Effector memory CD8-positive, alpha-beta T cell (primary cell): ENCODE data around the gene SLC19A1.

ENCODE experiments used
- ATAC-seq: fragments of 150-1000 bp; cut with Tn5 transposase; replicated peaks from 2 replicates; pipeline ENCODE4 v1.10.0; 2021; ENCODE audit warnings: mild to moderate bottlenecking, moderate library complexity
- DNase-seq, 3 experiments: peaks; one replicate each; pipeline ENCODE4 v3.0.0; 2021
- H3K27ac Mint-ChIP-seq, 2 donors: one replicate each; pipeline ENCODE4 v1.8.0; 2022; ENCODE audit warnings: mild to moderate bottlenecking in 2 of 2, mixed read lengths in 2 of 2, moderate library complexity in 2 of 2
- H3K27me3 Mint-ChIP-seq, 2 donors: one replicate each; pipeline ENCODE4 v1.8.0; 2022; ENCODE audit warnings: mixed read lengths in 2 of 2
- H3K36me3 Mint-ChIP-seq: one replicate; pipeline ENCODE4 v1.8.0; 2022; ENCODE audit warnings: mild to moderate bottlenecking, moderate library complexity, mixed read lengths; ENCODE audit not compliant: insufficient read depth
- H3K4me1 Mint-ChIP-seq, 2 donors: one replicate each; pipeline ENCODE4 v1.8.0; 2022; ENCODE audit warnings: low read depth in 2 of 2, mixed read lengths in 2 of 2
- H3K4me3 Mint-ChIP-seq, 2 donors: one replicate each; pipeline ENCODE4 v1.8.0; 2022; ENCODE audit warnings: mild to moderate bottlenecking in 2 of 2, mixed read lengths in 2 of 2, moderate library complexity in 2 of 2
- H3K9me3 Mint-ChIP-seq, 2 donors: one replicate each; pipeline ENCODE4 v1.8.0; 2022; ENCODE audit warnings: mixed read lengths in 2 of 2

The SLC19A1 gene

GRCh38 chr21:45448283-45448809 is 93.9 kb downstream of the SLC19A1 start:
- ATAC-seq (no peak), DNase-seq (no peak)
- no peaks in the 10 kb centered on the region for H3K9me3 Mint-ChIP-seq
- no peaks in the 10 kb centered on the region for H3K4me1 Mint-ChIP-seq
- H3K27me3 Mint-ChIP-seq, result peaks cover 43 to 48% of the 10 kb centered on the region in 2 donors
- H3K27ac Mint-ChIP-seq, result no peak overlapping the region
- H3K4me3 Mint-ChIP-seq, result no peak overlapping the region
- peaks cover 6% of the 10 kb centered on the region for H3K36me3 Mint-ChIP-seq
